CD14-positive monocyte (primary cell): ENCODE results near the gene PRKN. TPM values are rescaled to one million over a fixed set of nuclear protein-coding genes. Genes with fewer than 3 reads are reported as not detected.

Experiments
- DNase-seq, 3 donors: peaks; one replicate each; pipeline ENCODE4 v3.0.0-alpha.2; 2011 to 2022
- H2AFZ ChIP-seq: 2 replicates; pipeline ENCODE4 v1.6.0; 2012; ENCODE audit warnings: mild to moderate bottlenecking, low read depth, low read length, inconsistent platforms; ENCODE audit not compliant: insufficient read depth, poor library complexity, severe bottlenecking
- H3K27ac ChIP-seq, 2 donors: 1 replicate in 1 of 2; 2 replicates in 1 of 2; pipeline ENCODE4 v1.5.1; 2012 to 2013; ENCODE audit warnings: low read length in 2 of 2, control low read depth in 1 of 2, inconsistent platforms in 1 of 2, low read depth in 1 of 2, mild to moderate bottlenecking in 1 of 2
- H3K27me3 ChIP-seq, 2 donors: one replicate each; pipeline versions ENCODE4 v1.6.0 to v1.6.1; 2011 to 2013; ENCODE audit warnings: low read length in 2 of 2; ENCODE audit not compliant: control insufficient read depth in 2 of 2, insufficient read depth in 2 of 2
- H3K36me3 ChIP-seq, 2 donors: replicated peaks in 1 of 2; 1 replicate in 1 of 2; 2 replicates in 1 of 2; pipeline versions ENCODE4 v1.5.1 to v1.6.1; 2012 to 2013; ENCODE audit warnings: low read length in 2 of 2, control low read depth in 1 of 2, inconsistent platforms in 1 of 2, mild to moderate bottlenecking in 1 of 2; ENCODE audit not compliant: insufficient read depth in 2 of 2, control insufficient read depth in 1 of 2
- H3K4me1 ChIP-seq, 2 donors: 1 replicate in 1 of 2; 2 replicates in 1 of 2; pipeline versions ENCODE4 v1.5.1 to v1.6.1; 2012 to 2013; ENCODE audit warnings: low read length in 2 of 2, control low read depth in 1 of 2, inconsistent platforms in 1 of 2, mild to moderate bottlenecking in 1 of 2, moderate library complexity in 1 of 2; ENCODE audit not compliant: insufficient read depth in 2 of 2, control insufficient read depth in 1 of 2
- H3K4me2 ChIP-seq: replicated peaks from 2 replicates; pipeline ENCODE3; 2012; ENCODE audit warnings: low read length, moderate library complexity, mild to moderate bottlenecking; ENCODE audit not compliant: poor library complexity, severe bottlenecking; ENCODE audit errors: extremely low read depth
- H3K4me3 ChIP-seq, 3 experiments: fragments of 200-600 bp in 1 of 3; sonication (generic) in 1 of 3; replicated peaks in 1 of 3; 1 replicate in 2 of 3; 2 replicates in 1 of 3; pipeline ENCODE4 v1.5.1; 2011 to 2013; ENCODE audit warnings: low read length in 3 of 3, mild to moderate bottlenecking in 3 of 3, control low read depth in 2 of 3, low read depth in 2 of 3, inconsistent platforms in 1 of 3, moderate library complexity in 1 of 3
- H3K79me2 ChIP-seq: 2 replicates; pipeline ENCODE4 v1.6.0; 2012; ENCODE audit warnings: mild to moderate bottlenecking, control low read depth, inconsistent platforms, low read length, moderate library complexity; ENCODE audit not compliant: insufficient read depth
- H3K9ac ChIP-seq: 2 replicates; pipeline ENCODE4 v1.6.0; 2017; ENCODE audit warnings: low read length, mild to moderate bottlenecking; ENCODE audit not compliant: insufficient read depth, poor library complexity, severe bottlenecking
- H3K9me3 ChIP-seq, 2 donors: replicated peaks in 1 of 2; 1 replicate in 1 of 2; 2 replicates in 1 of 2; pipeline versions ENCODE4 v1.5.1 to v1.6.1; 2012 to 2013; ENCODE audit warnings: low read length in 2 of 2, control low read depth in 1 of 2; ENCODE audit not compliant: control insufficient read depth in 1 of 2, insufficient read depth in 1 of 2
- H4K20me1 ChIP-seq: 2 replicates; pipeline ENCODE4 v1.6.0; 2012; ENCODE audit warnings: mild to moderate bottlenecking, low read length, control low read depth, moderate library complexity; ENCODE audit not compliant: insufficient read depth
- H3K27ac Mint-ChIP-seq, 7 donors: one replicate each; pipeline ENCODE4 v1.8.0; 2020; ENCODE audit warnings: mild to moderate bottlenecking in 7 of 7, mixed read lengths in 7 of 7, moderate library complexity in 6 of 7, inconsistent platforms in 2 of 7
- H3K27me3 Mint-ChIP-seq, 3 donors: one replicate each; pipeline ENCODE4 v1.8.0; 2021 to 2022; ENCODE audit warnings: low read depth in 3 of 3, mild to moderate bottlenecking in 3 of 3, mixed read lengths in 3 of 3, moderate library complexity in 3 of 3, inconsistent platforms in 1 of 3
- H3K36me3 Mint-ChIP-seq, 2 donors: one replicate each; pipeline ENCODE4 v1.8.0; 2020; ENCODE audit warnings: mixed read lengths in 2 of 2, inconsistent platforms in 1 of 2, mild to moderate bottlenecking in 1 of 2
- H3K4me1 Mint-ChIP-seq: one replicate; pipeline ENCODE4 v1.8.0; 2020; ENCODE audit warnings: mild to moderate bottlenecking, mixed read lengths
- H3K4me3 Mint-ChIP-seq, 2 donors: one replicate each; pipeline ENCODE4 v1.8.0; 2020; ENCODE audit warnings: mild to moderate bottlenecking in 2 of 2, mixed read lengths in 2 of 2, moderate library complexity in 1 of 2
- H3K9me3 Mint-ChIP-seq, 7 donors: one replicate each; pipeline ENCODE4 v1.8.0; 2020 to 2022; ENCODE audit warnings: mixed read lengths in 7 of 7, mild to moderate bottlenecking in 6 of 7, moderate library complexity in 6 of 7, inconsistent platforms in 2 of 7
- CTCF ChIP-seq: fragments of 200-600 bp; IDR thresholded peaks from one replicate; pipeline ENCODE4 v1.8.0; 2022; ENCODE audit warnings: antibody characterized with exemption, mild to moderate bottlenecking
- WGBS: methylation state at CpG from one replicate; pipeline ENCODE4 v1.1.5; 2013; ENCODE audit warnings: missing lambda C conversion rate; ENCODE audit not compliant: insufficient coverage; 5-methylcytosine and 5-hydroxymethylcytosine counted together
- intact Hi-C, 2 donors: fragments of 100-400 bp; cut with micrococcal nuclease; formaldehyde crosslinking; loops; one replicate each; pipeline versions ENCODE4 v1.15.0 to v1.15.1; 2023
- polyA plus RNA-seq, 3 donors: library from polyadenylated mRNA; depleted of rRNA in 1 of 3; unstranded in 2 of 3; stranded (reverse) in 1 of 3; fragments of 300-500 nt in 2 of 3; fragments of >200 nt in 1 of 3; fragmentation: Illumina TruSeq in 2 of 3; gene quantifications; 1 replicate in 2 of 3; 2 replicates in 1 of 3; pipeline ENCODE4 v1.2.3, GENCODE V29; 2012 to 2021

PRKN gene
- polyA plus RNA-seq, 3 donors = 0.19 to 0.21 TPM; not detected in 1

DNA sequence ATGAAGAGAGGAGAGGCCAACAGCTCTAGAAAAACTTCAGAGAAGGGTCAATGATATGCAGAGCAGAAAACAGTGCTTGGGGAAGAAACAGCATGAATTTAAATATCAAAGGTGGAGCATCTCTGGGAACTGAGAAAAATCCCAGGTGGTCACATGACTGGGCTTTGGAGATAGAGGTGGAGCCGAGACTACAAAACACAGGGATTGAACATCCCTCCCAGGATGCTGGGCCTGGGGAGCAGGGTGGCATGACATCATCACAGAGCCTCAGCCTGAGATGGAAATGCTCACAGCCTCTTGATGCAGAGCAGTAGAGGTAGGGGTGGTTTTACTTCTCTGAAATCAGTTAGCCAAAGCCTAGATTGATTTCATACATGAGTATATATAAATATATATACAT, 529.5 kb downstream of the PRKN start:
- Mint-ChIP-seq H3K27me3 (peaks cover 0 to 3% (median 2%) of the 10 kb centered on the region in 3 donors), H3K36me3 (no peaks in the 10 kb centered on the region), H3K4me3 (no peak overlapping the region), H3K9me3 (peaks cover 0 to 3% (median 0%) of the 10 kb centered on the region in 7 donors), H3K27ac (no peak overlapping the region), H3K4me1 (no peaks in the 10 kb centered on the region)
- no peaks in the 10 kb centered on the region for H3K27me3 ChIP-seq
- H4K20me1 ChIP-seq = no peaks in the 10 kb centered on the region
- no peaks in the 10 kb centered on the region for H3K9me3 ChIP-seq
- no peak for DNase-seq
- no peak overlapping the region for H3K9ac ChIP-seq
- H2AFZ ChIP-seq = no peak overlapping the region
- TF ChIP-seq CTCF = no peak
- no peaks in the 10 kb centered on the region for H3K36me3 ChIP-seq
- H3K4me2 ChIP-seq = no peak overlapping the region
- intact Hi-C loops = no loop called here
- H3K4me1 ChIP-seq = peaks cover 0 to under 1% of the 10 kb centered on the region in 2 donors
- no peak overlapping the region for H3K4me3 ChIP-seq
- no CpG with 5 or more reads among the region's 1 CpG for WGBS
- no peak overlapping the region for H3K27ac ChIP-seq
- H3K79me2 ChIP-seq = no peaks in the 10 kb centered on the region

GRCh38 chr6:162195441-162195840, 532.1 kb downstream of the PRKN start:
- no peak for TF ChIP-seq CTCF
- no peaks in the 10 kb centered on the region for H3K36me3 ChIP-seq
- H3K27ac ChIP-seq = no peak overlapping the region
- H4K20me1 ChIP-seq = no peaks in the 10 kb centered on the region
- H3K9ac ChIP-seq = no peak overlapping the region
- DNase-seq = no peak
- H3K4me1 Mint-ChIP-seq = no peaks in the 10 kb centered on the region
- H3K4me2 ChIP-seq = no peak overlapping the region
- H2AFZ ChIP-seq = no peak overlapping the region
- no peaks in the 10 kb centered on the region for H3K9me3 ChIP-seq
- WGBS = no CpG with 5 or more reads among the region's 2 CpGs
- H3K27me3 Mint-ChIP-seq = peaks cover 0 to 3% (median 2%) of the 10 kb centered on the region in 3 donors
- no peaks in the 10 kb centered on the region for H3K79me2 ChIP-seq
- H3K9me3 Mint-ChIP-seq = peaks cover 0 to 3% (median 0%) of the 10 kb centered on the region in 7 donors
- H3K4me3 ChIP-seq = no peak overlapping the region
- no peaks in the 10 kb centered on the region for H3K27me3 ChIP-seq
- H3K4me1 ChIP-seq = no peaks in the 10 kb centered on the region
- no peaks in the 10 kb centered on the region for H3K36me3 Mint-ChIP-seq
- no peak overlapping the region for H3K27ac Mint-ChIP-seq
- intact Hi-C loops = no loop called here
- no peak overlapping the region for H3K4me3 Mint-ChIP-seq
